Measurements from ENCODE around the gene FCHO1. TPM values are rescaled to one million over a fixed set of nuclear protein-coding genes. Genes with fewer than 3 reads are reported as not detected.

The FCHO1 gene
- total RNA-seq, 4 donors from 2014 or later, result 2.3 to 41.3 (median 5.3) TPM

GRCh38 chr19:17758515-17758914 is 7.2 kb downstream of the FCHO1 start:
- H3K27ac ChIP-seq, result no peak overlapping the region
- DNase-seq, result no peak
- H3K9me3 ChIP-seq, result no peaks in the 10 kb centered on the region
- H3K36me3 ChIP-seq, result no peaks in the 10 kb centered on the region
- H3K4me3 ChIP-seq, result no peak overlapping the region
- H3K27me3 ChIP-seq, result no peaks in the 10 kb centered on the region
- TF ChIP-seq POLR2A (IDR thresholded peaks at IDR 0.05) (no peak), CTCF (IDR thresholded peaks at IDR 0.05) (no peak)
- peaks cover 0 to 19% (median 6%) of the 10 kb centered on the region in 4 donors for H3K4me1 ChIP-seq

- Histone ChIP-seq H3K27me3 (no peaks in the 10 kb centered on the region), H3K4me3 (no peak overlapping the region), H3K36me3 (no peaks in the 10 kb centered on the region), H3K4me1 (peaks cover 0 to 6% (median 3%) of the 10 kb centered on the region in 4 donors), H3K27ac (no peak overlapping the region), H3K9me3 (no peaks in the 10 kb centered on the region)
- no peak for DNase-seq
- TF ChIP-seq CTCF (IDR thresholded peaks at IDR 0.05) (no peak), POLR2A (IDR thresholded peaks at IDR 0.05) (no peak)
Observed at GRCh38 chr19:17761148-17761547, 9.9 kb downstream of the FCHO1 start.

- no peaks in the 10 kb centered on the region for H3K9me3 ChIP-seq
- H3K36me3 ChIP-seq, result no peaks in the 10 kb centered on the region
- no peaks in the 10 kb centered on the region for H3K27me3 ChIP-seq
- H3K4me3 ChIP-seq, result no peak overlapping the region
- DNase-seq, result peak in 1 of 3 donors; percentile 68
- H3K27ac ChIP-seq, result no peak overlapping the region
- TF ChIP-seq CTCF (IDR thresholded peaks at IDR 0.05), result no peak
- no peak for TF ChIP-seq POLR2A (IDR thresholded peaks at IDR 0.05)
- H3K4me1 ChIP-seq, result peaks cover 0 to 15% (median 2%) of the 10 kb centered on the region in 4 donors
Observed at GRCh38 chr19:17762505-17763229, 11.4 kb downstream of the FCHO1 start.

GRCh38 chr19:17764348-17764747 is 13.1 kb downstream of the FCHO1 start:
- Histone ChIP-seq H3K27me3 (no peaks in the 10 kb centered on the region), H3K4me3 (no peak overlapping the region), H3K36me3 (no peaks in the 10 kb centered on the region), H3K4me1 (peaks cover 0 to 15% (median 2%) of the 10 kb centered on the region in 4 donors), H3K9me3 (no peaks in the 10 kb centered on the region), H3K27ac (peak overlapping the region in 1 of 4 donors; percentile 81)
- no peak for TF ChIP-seq POLR2A (IDR thresholded peaks at IDR 0.05)
- no peak for TF ChIP-seq CTCF (IDR thresholded peaks at IDR 0.05)
- no peak for DNase-seq

GRCh38 chr19:17765069-17765618 is 13.9 kb downstream of the FCHO1 start:
- Histone ChIP-seq H3K4me1 (peaks cover 0 to 15% (median 2%) of the 10 kb centered on the region in 4 donors), H3K27ac (peak overlapping the region; percentile 32 to 87 (median 62))
- DNase-seq, result peak; percentile 44 to 89 (median 82)

More at GRCh38 chr19:17765069-17765618, 13.9 kb downstream of the FCHO1 start:
- Histone ChIP-seq H3K36me3 (no peaks in the 10 kb centered on the region), H3K27me3 (no peaks in the 10 kb centered on the region), H3K4me3 (no peak overlapping the region), H3K9me3 (no peaks in the 10 kb centered on the region)
- no peak for TF ChIP-seq POLR2A (IDR thresholded peaks at IDR 0.05)
- no peak for TF ChIP-seq CTCF (IDR thresholded peaks at IDR 0.05)

Measured in Peyer's patch (tissue), 4 donors.